SHP77 treated with DMSO at 0.1 percent for 48 hours (cell line): ENCODE results near the gene CHST14.

ENCODE experiments used
- DNase-seq: peaks from one replicate; lab custom pipeline; 2025; lab: John Stamatoyannopoulos, UW

The CHST14 gene

GRCh38 chr15:40470423-40471104, at the start of gene CHST14:
CHST14 (plus strand) TSS chr15:40470984; CDS start chr15:40471214, 230 bp downstream.
- DNase-seq = no peak

- peak; percentile 16 for DNase-seq
Measured at GRCh38 chr15:40421246-40422157, 49.3 kb upstream of the CHST14 start.

DNA sequence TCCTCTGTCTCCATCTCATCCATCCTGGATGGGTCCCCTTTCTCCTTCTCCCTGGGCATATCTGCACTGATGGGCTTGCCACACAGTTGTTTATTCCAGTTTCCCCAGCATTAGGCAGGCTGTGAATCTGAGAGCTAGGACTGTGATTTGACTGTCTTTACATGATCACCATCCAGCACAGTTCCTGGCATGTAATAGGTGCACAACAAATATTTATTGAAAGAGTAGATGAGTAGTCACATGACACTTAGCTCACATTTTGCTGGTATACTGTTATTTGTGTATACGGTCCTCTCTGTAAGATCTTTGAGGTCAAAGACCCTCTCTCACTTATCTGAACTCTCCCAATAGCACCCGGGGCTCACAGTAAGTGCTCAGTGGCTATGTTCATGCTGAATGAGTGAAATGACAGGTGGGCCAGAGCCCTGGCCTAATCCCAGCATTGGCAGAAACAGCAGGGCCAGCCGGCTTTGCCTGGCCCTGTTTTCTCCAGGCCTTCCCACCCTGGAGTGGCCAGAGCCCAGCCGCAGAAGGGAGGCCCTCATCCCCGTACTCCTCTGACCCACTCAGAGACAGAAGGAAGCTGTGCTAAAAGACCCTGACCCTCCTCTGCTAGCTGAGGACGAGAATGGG, 46.2 kb upstream of the CHST14 start:
- DNase-seq = no peak

DNA sequence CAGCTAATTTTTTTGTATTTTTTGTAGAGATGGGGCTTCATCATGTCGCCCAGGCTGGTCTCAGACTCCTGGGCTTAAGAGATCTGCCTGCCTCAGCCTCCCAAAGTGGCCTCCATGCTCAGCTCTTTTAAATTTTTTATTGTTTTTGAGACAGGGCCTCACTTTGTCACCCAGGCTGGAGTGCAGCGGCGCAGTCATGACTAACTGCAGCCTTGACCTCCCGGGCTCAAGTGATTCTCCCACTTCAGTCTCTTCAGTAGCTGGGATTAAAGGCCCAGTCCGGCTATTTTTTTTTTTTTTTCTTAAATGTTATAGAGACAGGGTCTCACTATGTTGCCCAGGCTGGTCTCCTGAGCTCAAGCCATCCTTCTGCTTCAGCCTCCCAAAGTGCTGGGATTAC, 45.1 kb upstream of the CHST14 start:
- DNase-seq = no peak

DNA sequence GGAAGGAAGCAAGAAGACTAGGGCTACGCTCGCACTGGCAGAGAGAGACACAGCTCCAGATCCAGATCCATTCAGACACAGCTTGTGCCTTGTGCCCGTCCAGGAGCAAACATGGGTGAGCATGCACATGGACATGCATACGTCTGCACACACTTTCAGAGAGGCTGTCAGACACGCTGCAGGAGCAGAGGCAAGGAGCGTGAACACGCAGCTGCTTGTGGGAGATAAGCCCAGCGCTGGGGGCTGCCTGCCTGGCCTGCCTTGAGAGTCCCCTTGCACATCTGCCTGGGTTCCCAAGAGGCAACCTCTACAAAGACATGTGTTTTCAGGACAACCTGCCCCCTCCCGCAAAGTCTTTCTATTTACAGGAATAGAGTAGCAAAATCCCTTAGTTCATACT, 43.6 kb upstream of the CHST14 start:
- no peak for DNase-seq

GRCh38 chr15:40428185-40428584, 42.6 kb upstream of the CHST14 start:
- no peak for DNase-seq

DNA sequence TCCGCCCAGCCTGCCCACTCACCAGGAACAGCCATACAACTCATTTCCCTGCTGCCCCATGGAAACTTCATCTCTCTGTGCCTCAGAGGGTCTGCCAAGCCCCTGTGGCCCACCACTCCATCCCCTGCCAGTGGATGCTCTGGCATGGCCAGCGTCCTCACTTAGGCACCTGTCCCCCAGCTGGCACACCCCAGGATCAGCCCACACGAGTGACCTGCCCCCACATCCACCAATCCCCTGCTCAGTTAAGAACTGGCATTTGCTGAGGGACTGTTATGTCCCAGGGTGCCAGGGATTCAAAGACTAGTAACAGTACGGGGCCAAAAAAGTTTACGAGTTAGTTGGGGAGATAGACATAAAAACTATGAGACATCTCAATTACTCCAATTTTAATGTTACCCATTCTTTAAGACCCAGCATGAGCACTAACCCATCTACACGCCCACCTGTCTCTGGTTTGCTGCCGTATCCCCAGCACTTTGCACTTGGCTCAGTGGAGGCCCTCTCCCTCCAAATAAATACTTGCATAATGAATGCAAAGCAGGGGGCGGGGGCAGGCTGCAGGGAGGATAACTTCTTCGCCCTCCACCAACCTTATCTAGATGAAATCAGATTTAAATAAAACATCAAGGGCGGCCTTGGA, 41.6 kb upstream of the CHST14 start:
- no peak for DNase-seq

- DNase-seq = no peak
Measured at GRCh38 chr15:40430271-40430805, 40.4 kb upstream of the CHST14 start.

DNA sequence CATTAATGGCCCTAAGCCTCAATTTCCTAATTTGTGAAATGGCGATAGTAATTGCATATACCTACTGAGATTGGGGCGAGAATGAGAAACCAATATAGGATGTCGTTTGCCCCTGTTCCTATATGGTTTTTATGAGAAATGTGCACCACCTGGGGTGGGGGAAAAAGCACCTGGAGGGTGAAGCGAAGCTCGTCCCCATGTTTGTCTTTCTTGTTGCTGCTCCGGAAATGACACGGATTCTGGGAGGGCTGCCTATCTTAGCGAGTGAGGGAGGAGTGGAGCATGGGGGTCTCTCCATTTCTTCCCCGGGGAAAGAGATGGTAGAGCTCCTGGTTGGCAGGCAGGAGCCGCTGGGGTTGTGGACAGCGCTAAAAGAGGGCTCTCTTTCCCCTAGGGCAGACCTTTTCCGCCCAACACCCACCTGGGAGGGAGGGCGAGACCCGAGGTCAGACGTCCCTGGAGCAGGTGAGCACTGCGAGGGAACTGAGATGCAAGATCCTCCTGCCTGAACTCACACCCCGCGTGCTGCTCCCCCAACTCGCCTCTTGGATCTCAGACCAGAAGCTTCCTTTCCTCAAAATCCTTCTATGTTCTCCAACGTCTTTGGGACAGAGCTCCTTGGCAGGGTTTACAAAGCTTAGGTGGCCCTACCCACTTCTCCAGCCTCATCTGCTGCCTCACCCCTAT, 35.6 kb upstream of the CHST14 start:
- DNase-seq = no peak

DNA sequence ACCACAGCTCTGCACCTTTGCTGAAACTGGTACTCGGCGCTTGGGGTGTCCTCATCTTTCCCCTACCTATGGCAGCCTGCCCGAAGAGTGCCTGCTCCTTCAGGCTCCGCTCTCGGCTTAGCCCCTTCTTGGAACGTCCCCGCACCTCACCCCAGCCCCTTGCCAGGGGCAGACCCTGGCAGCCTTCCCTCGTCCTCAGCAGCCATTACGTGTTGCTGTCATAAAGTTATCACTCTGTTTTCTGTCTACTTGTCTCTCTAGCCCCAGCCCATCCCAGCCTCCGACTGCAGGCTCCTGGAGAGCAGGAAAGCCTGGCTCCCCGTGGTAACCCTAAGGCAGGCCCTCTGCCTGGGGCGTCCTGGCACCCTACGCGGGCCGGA, 35.1 kb upstream of the CHST14 start:
- no peak for DNase-seq

- no peak for DNase-seq
Measured at GRCh38 chr15:40436116-40436891, 34.5 kb upstream of the CHST14 start.

GRCh38 chr15:40436892-40437751, 33.7 kb upstream of the CHST14 start:
- no peak for DNase-seq

DNA sequence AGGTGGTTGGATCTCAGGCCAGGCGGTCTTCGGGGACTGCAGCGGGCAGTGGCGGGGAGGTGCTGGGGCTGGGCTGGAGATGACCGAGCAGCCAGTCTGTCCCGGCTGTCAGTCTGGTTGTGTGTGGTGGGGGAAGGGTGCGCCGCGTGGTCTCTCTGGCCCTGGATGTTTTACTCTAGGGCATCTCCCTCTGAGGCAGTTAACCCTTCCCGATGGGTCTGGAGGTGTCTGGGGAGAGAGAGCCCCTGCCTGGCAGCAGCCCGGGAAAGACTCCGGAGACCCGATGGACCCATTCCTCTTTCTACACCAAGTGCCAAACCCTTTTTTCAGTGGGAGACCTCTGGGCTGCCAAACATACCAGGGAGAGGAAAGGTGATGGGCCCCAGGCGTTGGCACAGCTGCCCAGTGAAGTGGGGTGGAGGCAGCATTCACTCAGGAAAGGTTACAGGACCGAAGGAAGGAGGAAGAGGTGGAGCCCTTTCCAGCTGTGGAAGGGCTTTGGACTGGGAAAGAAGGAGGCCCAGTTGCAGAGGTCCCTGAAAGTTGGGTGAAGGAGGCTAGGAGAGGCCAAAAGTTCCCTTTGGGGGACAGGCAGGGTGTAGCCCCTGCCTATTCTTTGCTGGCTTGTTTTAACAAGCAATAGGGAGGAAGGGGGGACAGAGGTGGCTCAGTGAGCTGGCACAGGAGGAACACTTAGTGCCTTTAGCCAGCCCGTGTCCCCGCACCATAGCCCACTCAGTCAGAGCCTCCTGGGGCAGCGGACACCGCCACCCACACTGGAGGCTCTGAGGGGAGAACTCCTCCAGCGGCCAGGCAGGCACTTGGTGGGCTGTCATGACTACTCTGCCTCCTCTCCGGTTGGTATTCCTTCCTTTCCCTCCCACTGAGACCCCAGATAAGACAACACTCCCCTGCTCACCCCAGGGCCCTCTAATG, 32.8 kb upstream of the CHST14 start:
- no peak for DNase-seq

- no peak for DNase-seq
Measured at GRCh38 chr15:40438712-40439111, 32.1 kb upstream of the CHST14 start.

DNA sequence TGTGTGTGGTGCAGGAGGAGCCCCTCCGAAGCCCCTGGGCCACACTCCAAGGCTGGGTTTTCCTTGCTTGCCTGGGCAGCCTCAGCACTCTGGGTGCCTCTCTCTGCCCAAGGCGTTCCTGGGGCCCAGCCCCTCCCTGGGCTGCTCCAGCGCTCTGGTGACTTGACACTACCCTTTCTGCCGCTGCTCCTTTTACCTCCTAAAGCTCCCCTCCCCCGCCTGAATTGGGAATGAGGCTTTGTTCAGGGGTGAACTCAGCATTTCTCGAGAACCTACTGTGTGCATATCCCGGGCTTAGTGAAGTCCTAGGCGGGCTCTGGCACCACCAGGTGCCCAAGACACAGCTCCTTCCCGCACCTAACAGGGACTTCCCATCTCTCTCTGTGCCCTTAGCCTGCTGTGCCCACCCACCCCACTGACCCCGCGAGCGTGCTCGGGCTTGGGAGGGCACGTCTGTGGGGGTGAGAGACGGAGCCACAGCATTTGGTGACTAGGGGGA, 31.3 kb upstream of the CHST14 start:
- DNase-seq = no peak

- no peak for DNase-seq
Measured at GRCh38 chr15:40439960-40440742, 30.6 kb upstream of the CHST14 start.

- DNase-seq = peak; percentile 80
Measured at GRCh38 chr15:40440743-40441564, 29.8 kb upstream of the CHST14 start, which contains the start of gene BAHD1. BAHD1 (plus strand) TSS chr15:40440953; CDS start chr15:40458465, 17,512 bp downstream.
